HepG2 (cell line): ENCODE data around the gene DMKN. TPM values are rescaled to one million over a fixed set of nuclear protein-coding genes. Genes with fewer than 3 reads are reported as not detected.

ENCODE experiments used
- ARHGAP35 ChIP-seq: sonication (generic); formaldehyde crosslinking; IDR thresholded peaks from 2 replicates; pipeline ENCODE4 v1.9.0; 2022; ENCODE audit warnings: mild to moderate bottlenecking, inconsistent platforms, moderate library complexity, missing genetic modification reagents, borderline replicate concordance
- ATF7-NPFF ChIP-seq: sonication (generic); formaldehyde crosslinking; IDR thresholded peaks from 2 replicates; pipeline ENCODE4 v1.8.1; 2023; ENCODE audit warnings: mild to moderate bottlenecking, low read depth, missing genetic modification reagents, moderate library complexity
- CHD4 ChIP-seq: fragments of 200-600 bp; sonication (generic); IDR thresholded peaks from 2 replicates; pipeline ENCODE4 v1.7.0; 2017; ENCODE audit warnings: mild to moderate bottlenecking, low read length, borderline replicate concordance
- EED ChIP-seq: sonication (generic); formaldehyde crosslinking; IDR thresholded peaks from 2 replicates; pipeline ENCODE4 v1.5.0; 2020; ENCODE audit warnings: mild to moderate bottlenecking, missing genetic modification reagents
- ETS1 ChIP-seq: sonication (generic); formaldehyde crosslinking; IDR thresholded peaks from 2 replicates; pipeline ENCODE4 v1.4.0; 2020; ENCODE audit warnings: missing genetic modification reagents
- FOXA3 ChIP-seq: IDR thresholded peaks from 2 replicates; pipeline ENCODE4 v1.6.1; 2016; ENCODE audit warnings: missing genetic modification reagents, missing compliant biosample characterization
- HNRNPL ChIP-seq: fragments of 200-400 bp; formaldehyde crosslinking; IDR thresholded peaks from 2 replicates; pipeline ENCODE4 v1.6.1; 2017; ENCODE audit warnings: mild to moderate bottlenecking, low read depth, low read length
- HOXA7 ChIP-seq: sonication (generic); formaldehyde crosslinking; IDR thresholded peaks from 2 replicates; pipeline ENCODE4 v1.8.1; 2022; ENCODE audit warnings: mild to moderate bottlenecking, missing genetic modification reagents, moderate library complexity
- JUN ChIP-seq: sonication (generic); formaldehyde crosslinking; IDR thresholded peaks from 2 replicates; pipeline ENCODE4 v1.4.0; 2020; ENCODE audit warnings: mild to moderate bottlenecking, missing genetic modification reagents
- LRRFIP1 ChIP-seq: sonication (generic); formaldehyde crosslinking; conservative IDR thresholded peaks from 2 replicates; pipeline ENCODE4 v1.4.0; 2020; ENCODE audit warnings: missing genetic modification reagents
- MEF2D ChIP-seq: sonication (generic); formaldehyde crosslinking; IDR thresholded peaks from 2 replicates; pipeline ENCODE4 v1.5.1; 2020; ENCODE audit warnings: mild to moderate bottlenecking, missing genetic modification reagents
- TIGD3 ChIP-seq: sonication (generic); formaldehyde crosslinking; IDR thresholded peaks from 2 replicates; pipeline ENCODE4 v1.5.1; 2020; ENCODE audit warnings: mild to moderate bottlenecking, missing genetic modification reagents, borderline replicate concordance
- TRIM22 ChIP-seq: fragments of 450-650 bp; IDR thresholded peaks from 2 replicates; pipeline ENCODE4 v1.6.1; 2017
- USF2 ChIP-seq, 2 experiments: sonication (generic) in 1 of 2; formaldehyde crosslinking in 1 of 2; IDR thresholded peaks; 2 replicates each; pipeline versions ENCODE4 v1.5.1 to v1.6.1; 2011 to 2020; ENCODE audit warnings: borderline replicate concordance in 1 of 2, low read depth in 1 of 2, low read length in 1 of 2, mild to moderate bottlenecking in 1 of 2, missing genetic modification reagents in 1 of 2, moderate library complexity in 1 of 2
- ZBTB25 ChIP-seq: IDR thresholded peaks from 2 replicates; pipeline ENCODE4 v1.6.1; 2018; ENCODE audit warnings: missing genetic modification reagents
- ZFAT ChIP-seq: sonication (generic); formaldehyde crosslinking; conservative IDR thresholded peaks from 2 replicates; pipeline ENCODE4 v1.8.1; 2023; ENCODE audit warnings: missing genetic modification reagents, inconsistent platforms
- ZNF709 ChIP-seq: sonication (generic); formaldehyde crosslinking; IDR thresholded peaks from 2 replicates; pipeline ENCODE4 v1.5.0; 2020; ENCODE audit warnings: mild to moderate bottlenecking, missing genetic modification reagents
- ZNF724P ChIP-seq: sonication (generic); formaldehyde crosslinking; IDR thresholded peaks from 2 replicates; pipeline ENCODE4 v1.8.0; 2022; ENCODE audit warnings: missing genetic modification reagents, borderline replicate concordance
- polyA plus RNA-seq, 8 experiments: library from polyadenylated mRNA; depleted of rRNA in 3 of 8; stranded (reverse) in 7 of 8; unstranded in 1 of 8; fragments of >200 nt; fragmentation: Illumina TruSeq in 4 of 8; extraction: Trizol in 4 of 8; gene quantifications; 2 replicates each; pipeline versions ENCODE4 v1.2.1 to v1.2.3, GENCODE V29; 2011 to 2016; ENCODE audit warnings: low read depth in 4 of 8, missing spikeins in 1 of 8, mixed read lengths in 1 of 8; ENCODE audit not compliant: insufficient read depth in 1 of 8
- total RNA-seq, 5 experiments: library from RNA; depleted of rRNA; stranded (reverse); fragments of >200 nt; fragmentation: Illumina TruSeq; extraction: Trizol; gene quantifications; 2 replicates each; pipeline ENCODE4 v1.2.3, GENCODE V29; 2016; ENCODE audit warnings: low read depth in 1 of 5

Gene DMKN
- total and polyA plus RNA-seq, 2 of the 13 experiments (the other 11 are each of a cell fraction or from before 2014, with no cell fraction given), result 50.8 to 57.1 TPM

- no peak for TF ChIP-seq TIGD3 (CRISPR knock-in tag)
- TF ChIP-seq CHD4, result no peak
- no peak for TF ChIP-seq HOXA7 (CRISPR knock-in tag)
- TF ChIP-seq EED (CRISPR knock-in tag), result no peak
- TF ChIP-seq USF2 (IDR thresholded peaks at IDR 0.05; ENCODE audit: low read depth, low read length), result peak; percentile 26; the same call in 1 of the 2 replicates
- TF ChIP-seq USF2 (CRISPR knock-in tag; IDR thresholded peaks at IDR 0.05; ENCODE audit: borderline replicate concordance), result peak; percentile 68; the same call in 1 of the 2 replicates
- no peak; the same call in 1 of the 2 replicates for TF ChIP-seq ZFAT
- peak; percentile 94 for TF ChIP-seq ZNF709
- TF ChIP-seq TRIM22, result no peak
- TF ChIP-seq HNRNPL, result no peak
- TF ChIP-seq ETS1, result no peak
- TF ChIP-seq ARHGAP35 (CRISPR knock-in tag), result 0 out of 2 replicates have a peak, but pooled peaks have one; percentile 20
- TF ChIP-seq LRRFIP1, result no peak
- TF ChIP-seq ATF7-NPFF (CRISPR knock-in tag), result peak; percentile 85
- TF ChIP-seq FOXA3, result peak; percentile 37; the same call in 1 of the 2 replicates
- no peak for TF ChIP-seq JUN (CRISPR knock-in tag)
- TF ChIP-seq ZNF724P (CRISPR knock-in tag), result peak; percentile 93; the same call in 1 of the 2 replicates
- peak; percentile 20; the same call in 1 of the 2 replicates for TF ChIP-seq ZBTB25
- no peak for TF ChIP-seq MEF2D (CRISPR knock-in tag)
Measured at GRCh38 chr19:35545001-35545854, 31.8 kb upstream of the DMKN start, which contains the start of gene TMEM147 (continued).
